ENCODE data around the gene RAD1. TPM values are rescaled to one million over a fixed set of nuclear protein-coding genes. Genes with fewer than 3 reads are reported as not detected.

RAD1 gene
- total RNA-seq, 1 experiment from 2014 or later: 34.4 TPM

- no peak for TF ChIP-seq CTCF (IDR thresholded peaks at IDR 0.05; ENCODE audit: insufficient read depth in 1 of 2, low read depth in 1 of 2, low read length in 1 of 2, severe bottlenecking in 1 of 2, unreplicated experiment in 1 of 2)
- Histone ChIP-seq H3K27me3 (replicated peaks; ENCODE audit: control insufficient read depth, insufficient read depth, low read length) (no peaks in the 10 kb centered on the region), H3K4me1 (peaks cover 15% of the 10 kb centered on the region; the same call in 1 of the 2 replicates), H3K9me3 (no peaks in the 10 kb centered on the region), H3K4me3 (ENCODE audit: low read depth, low read length) (no peak overlapping the region), H3K36me3 (ENCODE audit: control insufficient read depth, insufficient read depth, low read length) (no peaks in the 10 kb centered on the region)
- ChIA-PET POLR2A (interaction anchor here (0.6 kb wide), 1 partner anchor 57 kb away, joined by 3 read pairs; no protein-coding TSS in a partner anchor), CTCF (interaction anchor here (0.6 to 1.3 kb wide), 3 partner anchors 410 to 421 kb away, joined by 3 to 4 read pairs (median 3); no protein-coding TSS in a partner anchor)
- no peaks in the 10 kb centered on the region for H3K4me1 Mint-ChIP-seq (ENCODE audit: low read depth, unreplicated experiment)
- no TSS peak for BruUV-seq (replicated peaks)
- DNase-seq: no peak
- H3K9me3 Mint-ChIP-seq (ENCODE audit: unreplicated experiment): no peaks in the 10 kb centered on the region
- intact Hi-C loops (cut with micrococcal nuclease; ENCODE audit: unreplicated experiment): loop anchor here (5.0 kb wide), 2 partner anchors 74 to 194 kb away; no protein-coding TSS in a partner anchor
- no peaks in the 10 kb centered on the region for H3K36me3 Mint-ChIP-seq (ENCODE audit: insufficient read depth, unreplicated experiment)
- no peaks in the 10 kb centered on the region for H3K27me3 Mint-ChIP-seq (ENCODE audit: insufficient read depth, unreplicated experiment)
- no peak overlapping the region for H3K4me3 Mint-ChIP-seq (ENCODE audit: unreplicated experiment)
- H3K27ac Mint-ChIP-seq (ENCODE audit: unreplicated experiment): no peak overlapping the region
Measured at GRCh38 chr5:34895641-34896419, 19.5 kb downstream of the RAD1 start.

- no TSS peak for BruUV-seq (replicated peaks)
- ChIA-PET CTCF (no interaction called here), POLR2A (no interaction called here)
- no peaks in the 10 kb centered on the region for H3K9me3 ChIP-seq
- no peaks in the 10 kb centered on the region for H3K27me3 ChIP-seq (replicated peaks; ENCODE audit: control insufficient read depth, insufficient read depth, low read length)
- no peaks in the 10 kb centered on the region for H3K9me3 Mint-ChIP-seq (ENCODE audit: unreplicated experiment)
- no peaks in the 10 kb centered on the region for H3K36me3 ChIP-seq (ENCODE audit: control insufficient read depth, insufficient read depth, low read length)
- no peaks in the 10 kb centered on the region for H3K4me1 Mint-ChIP-seq (ENCODE audit: low read depth, unreplicated experiment)
- no peak for TF ChIP-seq CTCF (IDR thresholded peaks at IDR 0.05; ENCODE audit: insufficient read depth in 1 of 2, low read depth in 1 of 2, low read length in 1 of 2, severe bottlenecking in 1 of 2, unreplicated experiment in 1 of 2)
- H3K4me3 ChIP-seq (ENCODE audit: low read depth, low read length): no peak overlapping the region
- intact Hi-C loops (cut with micrococcal nuclease; ENCODE audit: unreplicated experiment): loop anchor here (5.0 kb wide), 2 partner anchors 72 to 192 kb away; no protein-coding TSS in a partner anchor
- H3K4me1 ChIP-seq: peaks cover 15% of the 10 kb centered on the region; the same call in 1 of the 2 replicates
- no peak overlapping the region for H3K27ac Mint-ChIP-seq (ENCODE audit: unreplicated experiment)
- H3K27me3 Mint-ChIP-seq (ENCODE audit: insufficient read depth, unreplicated experiment): no peaks in the 10 kb centered on the region
- DNase-seq: no peak
- H3K36me3 Mint-ChIP-seq (ENCODE audit: insufficient read depth, unreplicated experiment): no peaks in the 10 kb centered on the region
- no peak overlapping the region for H3K4me3 Mint-ChIP-seq (ENCODE audit: unreplicated experiment)
Measured at GRCh38 chr5:34894716-34895115, 20.6 kb downstream of the RAD1 start.

GRCh38 chr5:34892414-34892813 lies 22.9 kb downstream of the RAD1 start:
- BruUV-seq (replicated peaks): no TSS peak
- no peaks in the 10 kb centered on the region for H3K9me3 ChIP-seq
- no peak overlapping the region for H3K4me3 Mint-ChIP-seq (ENCODE audit: unreplicated experiment)
- ChIA-PET POLR2A (no interaction called here), CTCF (no interaction called here)
- H3K27ac Mint-ChIP-seq (ENCODE audit: unreplicated experiment): no peak overlapping the region
- no peaks in the 10 kb centered on the region for H3K36me3 ChIP-seq (ENCODE audit: control insufficient read depth, insufficient read depth, low read length)
- intact Hi-C loops (cut with micrococcal nuclease; ENCODE audit: unreplicated experiment): no loop called here
- no peak for DNase-seq
- H3K27me3 ChIP-seq (replicated peaks; ENCODE audit: control insufficient read depth, insufficient read depth, low read length): no peaks in the 10 kb centered on the region
- H3K4me1 ChIP-seq: peaks cover 8% of the 10 kb centered on the region; the same call in 1 of the 2 replicates
- no peak overlapping the region for H3K4me3 ChIP-seq (ENCODE audit: low read depth, low read length)
- no peaks in the 10 kb centered on the region for H3K9me3 Mint-ChIP-seq (ENCODE audit: unreplicated experiment)
- no peaks in the 10 kb centered on the region for H3K36me3 Mint-ChIP-seq (ENCODE audit: insufficient read depth, unreplicated experiment)
- TF ChIP-seq CTCF (IDR thresholded peaks at IDR 0.05; ENCODE audit: insufficient read depth in 1 of 2, low read depth in 1 of 2, low read length in 1 of 2, severe bottlenecking in 1 of 2, unreplicated experiment in 1 of 2): no peak
- H3K27me3 Mint-ChIP-seq (ENCODE audit: insufficient read depth, unreplicated experiment): no peaks in the 10 kb centered on the region
- no peaks in the 10 kb centered on the region for H3K4me1 Mint-ChIP-seq (ENCODE audit: low read depth, unreplicated experiment)

All from Caco-2 (cell line).